Hypothalamus (tissue), 51 donors: ENCODE results near the gene TMSB4X.
A peak's percentile ranks its signal among the peaks of the same experiment; 100 is the strongest.
"Not testable (repeated sequence)": the region's sequence is repeated elsewhere in the genome, so short reads cannot be mapped to it uniquely, and the experiment has no call there.

Experiments
- DNase-seq, 51 donors: peaks; one replicate each; lab custom pipeline; 2025; lab: John Stamatoyannopoulos, UW

Gene TMSB4X

GRCh38 chrX:13015536-13016236 is 40.8 kb downstream of the TMSB4X start:
- peak in 2 of 51 donors; percentile 1 to 2 for DNase-seq

- DNase-seq = not testable (repeated sequence)
Observed at GRCh38 chrX:13016731-13017130, 41.8 kb downstream of the TMSB4X start.

GRCh38 chrX:13022926-13023325 is 48.0 kb downstream of the TMSB4X start:
- no peak for DNase-seq

GRCh38 chrX:13023567-13023966 is 48.7 kb downstream of the TMSB4X start:
- DNase-seq = no peak

GRCh38 chrX:13023979-13024378 is 49.1 kb downstream of the TMSB4X start:
- DNase-seq = no peak

- DNase-seq = no peak
Observed at GRCh38 chrX:13024986-13025385, 50.1 kb downstream of the TMSB4X start.
